Endothelial cell of umbilical vein (primary cell): Measurements from ENCODE around the gene MACF1. TPM values are rescaled to one million over a fixed set of nuclear protein-coding genes. Genes with fewer than 3 reads are reported as not detected.

Experiments used
- BruUV-seq: library from RNA; stranded (reverse); fragments of 400-500 nt; replicated peaks from 2 replicates; lab custom pipeline; 2021; lab: Mats Ljungman, UMichigan
- CTCF ChIA-PET: fragments of 300-600, 350-600 bp; sonication (Branson Sonifier 250); formaldehyde crosslinking; loops from one replicate; lab custom pipeline; 2021; ENCODE audit warnings: antibody characterized with exemption, inconsistent platforms; lab: Charles Lee
- POLR2A ChIA-PET: fragments of 300-600, 350-600 bp; sonication (Branson Sonifier 250); formaldehyde crosslinking; loops from one replicate; lab custom pipeline; 2021; ENCODE audit warnings: antibody characterized with exemption, inconsistent platforms; lab: Charles Lee
- DNase-seq: peaks from one replicate; pipeline ENCODE4 v3.0.0-alpha.2; 2011; ENCODE audit warnings: low read depth, low spot score
- FAIRE-seq: peaks from 2 replicates; lab custom pipeline; 2011; peaks lifted over from hg19 to GRCh38; lab: Jason Lieb, UNC
- H2AFZ ChIP-seq: 2 replicates; pipeline ENCODE4 v1.6.0; 2012; ENCODE audit warnings: low read depth, low read length, control low read depth, inconsistent platforms
- H3K27ac ChIP-seq: 2 replicates; pipeline ENCODE4 v1.5.1; 2011; ENCODE audit warnings: low read depth, mild to moderate bottlenecking, control low read depth, low read length, moderate library complexity; ENCODE audit not compliant: insufficient read depth
- H3K27me3 ChIP-seq, 2 experiments: 2 replicates each; pipeline versions ENCODE4 v1.6.0 to v1.6.1; 2011; ENCODE audit warnings: low read length in 2 of 2, mixed read lengths in 1 of 2; ENCODE audit not compliant: control insufficient read depth in 2 of 2, insufficient read depth in 2 of 2
- H3K36me3 ChIP-seq, 2 experiments: 2 replicates in 1 of 2; 3 replicates in 1 of 2; pipeline ENCODE4 v1.5.1; 2011; ENCODE audit warnings: low read length in 2 of 2, mild to moderate bottlenecking in 1 of 2, moderate library complexity in 1 of 2; ENCODE audit not compliant: control insufficient read depth in 2 of 2, insufficient read depth in 2 of 2; ENCODE audit errors: extremely low read depth in 1 of 2
- H3K4me1 ChIP-seq: 3 replicates; pipeline ENCODE4 v1.5.1; 2011; ENCODE audit warnings: mild to moderate bottlenecking, low read length; ENCODE audit not compliant: control insufficient read depth, insufficient read depth; ENCODE audit errors: extremely low read depth
- H3K4me2 ChIP-seq: 2 replicates; pipeline ENCODE4 v1.6.1; 2011; ENCODE audit warnings: low read length, control low read depth, mixed read lengths; ENCODE audit not compliant: insufficient read depth
- H3K4me3 ChIP-seq, 3 experiments: fragments of 200-600 bp in 1 of 3; sonication (generic), shearing (Covaris generic) in 1 of 3; replicated peaks in 1 of 3; 2 replicates each; pipeline ENCODE4 v1.5.1; 2011 to 2016; ENCODE audit warnings: control low read depth in 3 of 3, low read length in 3 of 3, mild to moderate bottlenecking in 2 of 3, inconsistent platforms in 1 of 3, low read depth in 1 of 3, moderate library complexity in 1 of 3; ENCODE audit not compliant: insufficient read depth in 1 of 3
- H3K79me2 ChIP-seq: 2 replicates; pipeline ENCODE4 v1.6.0; 2012; ENCODE audit warnings: low read length, inconsistent platforms; ENCODE audit not compliant: control insufficient read depth, insufficient read depth
- H3K9ac ChIP-seq: replicated peaks from 2 replicates; pipeline ENCODE3; 2011; ENCODE audit warnings: low read length, control low read depth; ENCODE audit not compliant: insufficient read depth; ENCODE audit errors: extremely low read depth
- H3K9me1 ChIP-seq: replicated peaks from 3 replicates; pipeline ENCODE4 v1.6.0; 2011; ENCODE audit warnings: mild to moderate bottlenecking, low read length; ENCODE audit not compliant: control insufficient read depth, insufficient read depth; ENCODE audit errors: extremely low read depth
- H3K9me3 ChIP-seq: replicated peaks from 2 replicates; pipeline ENCODE4 v1.5.1; 2012; ENCODE audit warnings: low read length, inconsistent platforms; ENCODE audit not compliant: control insufficient read depth, insufficient read depth
- H4K20me1 ChIP-seq: replicated peaks from 2 replicates; pipeline ENCODE3; 2011; ENCODE audit warnings: mild to moderate bottlenecking, low read length; ENCODE audit not compliant: control insufficient read depth, insufficient read depth; ENCODE audit errors: extremely low read depth
- EZH2 ChIP-seq: IDR thresholded peaks from 2 replicates; pipeline ENCODE4 v1.6.1; 2012; ENCODE audit warnings: borderline replicate concordance, low read depth, mild to moderate bottlenecking, moderate library complexity, low read length, inconsistent platforms; ENCODE audit not compliant: severe bottlenecking
- POLR2A ChIP-seq: IDR thresholded peaks from 2 replicates; pipeline ENCODE4 v1.6.1; 2012; ENCODE audit warnings: low read depth, mild to moderate bottlenecking, control low read depth, low read length
- POLR2AphosphoS5 ChIP-seq: IDR thresholded peaks from 2 replicates; pipeline ENCODE4 v1.6.1; 2012; ENCODE audit warnings: low read depth, mild to moderate bottlenecking, control low read depth, low read length, moderate library complexity; ENCODE audit not compliant: insufficient read depth
- dilution Hi-C: fragments of 300-500 bp; cut with MboI; formaldehyde crosslinking; loops from one replicate; pipeline ENCODE4 v1.15.0; 2019; ENCODE audit warnings: low sequenced_read_pairs; ENCODE audit not compliant: extremely low pct_ligation_motif_present
- intact Hi-C: fragments of 100-400 bp; cut with micrococcal nuclease; formaldehyde crosslinking; loops from one replicate; pipeline ENCODE4 v1.10.0; 2022
- polyA plus RNA-seq, 4 experiments: library from polyadenylated mRNA; depleted of rRNA in 3 of 4; stranded (reverse) in 3 of 4; unstranded in 1 of 4; fragments of >200 nt; gene quantifications; 2 replicates each; pipeline versions ENCODE4 v1.2.1 to v1.2.3, GENCODE V29; 2011 to 2012; ENCODE audit warnings: missing spikeins in 1 of 4
- total RNA-seq: library from RNA; stranded (reverse); gene quantifications from 2 replicates; pipeline ENCODE4 v1.2.3, GENCODE V29; 2021
- TF ChIP-seq, protein P1 (sequence below), 2 donors: IDR thresholded peaks; 1 replicate in 1 of 2; 2 replicates in 1 of 2; pipeline ENCODE4 v1.5.1; 2011; ENCODE audit warnings: low read length in 2 of 2, mild to moderate bottlenecking in 2 of 2, moderate library complexity in 2 of 2, control low read depth in 1 of 2, inconsistent platforms in 1 of 2, low read depth in 1 of 2; ENCODE audit not compliant: insufficient read depth in 1 of 2; ENCODE audit errors: extremely low read depth in 1 of 2

Gene MACF1
- total and polyA plus RNA-seq, 2 donors (not counting 3 experiments of a cell fraction or from before 2014, with no cell fraction given) = 122 to 587 TPM

DNA sequence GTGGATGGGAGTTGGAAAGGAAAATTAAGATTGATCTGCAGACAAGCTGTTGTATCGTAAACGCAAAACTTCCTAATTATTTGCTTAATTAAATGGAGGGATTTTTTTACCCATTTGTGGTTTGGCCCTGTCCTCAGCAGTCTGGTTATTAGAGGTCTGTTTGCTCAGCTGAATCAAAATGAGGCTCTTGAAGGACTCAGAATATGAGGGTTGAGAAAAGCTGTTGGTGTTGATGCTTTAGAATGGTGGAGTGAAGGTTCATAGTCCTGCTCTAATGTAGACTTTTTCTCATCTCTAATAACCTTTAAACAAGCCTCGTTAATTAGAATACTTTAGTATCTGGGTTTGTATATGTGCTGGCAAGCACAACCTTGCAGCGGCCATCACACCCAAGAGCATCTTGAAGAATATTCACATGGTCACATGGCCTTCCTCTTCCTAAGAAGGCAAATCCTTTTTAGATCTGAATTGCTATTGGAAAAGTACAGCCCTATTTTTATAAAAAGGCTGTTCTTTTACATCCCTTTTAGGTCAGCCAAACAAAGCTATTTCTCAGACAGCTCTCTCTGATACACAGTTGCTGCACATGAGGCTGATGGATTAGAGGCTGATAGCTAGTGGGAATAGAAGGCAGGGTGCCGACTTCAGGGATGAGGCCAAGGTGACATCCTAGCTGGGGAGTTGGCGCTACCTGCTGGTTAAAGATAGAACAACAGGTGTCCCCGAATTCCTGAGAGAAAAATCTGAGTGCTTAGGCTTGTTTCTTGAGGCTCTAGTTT, 53.8 kb downstream of the MACF1 start:
- ChIA-PET POLR2A (interaction anchor here (1.3 to 1.5 kb wide), 2 partner anchors 66 to 125 kb away, joined by 3 to 9 read pairs; no protein-coding TSS in a partner anchor), CTCF (interaction anchor here (0.6 to 5.0 kb wide), 28 partner anchors 9 to 160 kb away, joined by 3 to 110 read pairs (median 5); partner anchors contain the start of gene MACF1)
- H3K4me3 ChIP-seq = no peak overlapping the region
- dilution Hi-C loops (no loop called here), intact Hi-C loops (loop anchor here (1.0 kb wide), 5 partner anchors 54 to 160 kb away; partner anchors contain the start of gene MACF1)
- H3K4me1 ChIP-seq = no peaks in the 10 kb centered on the region
- no TSS peak for BruUV-seq
- peaks cover 4% of the 10 kb centered on the region for H4K20me1 ChIP-seq
- DNase-seq = peak; percentile 75
- H3K79me2 ChIP-seq = peaks cover 83% of the 10 kb centered on the region
- no peaks in the 10 kb centered on the region for H3K9me1 ChIP-seq
- no peak overlapping the region for H2AFZ ChIP-seq
- TF ChIP-seq, protein P1, sequence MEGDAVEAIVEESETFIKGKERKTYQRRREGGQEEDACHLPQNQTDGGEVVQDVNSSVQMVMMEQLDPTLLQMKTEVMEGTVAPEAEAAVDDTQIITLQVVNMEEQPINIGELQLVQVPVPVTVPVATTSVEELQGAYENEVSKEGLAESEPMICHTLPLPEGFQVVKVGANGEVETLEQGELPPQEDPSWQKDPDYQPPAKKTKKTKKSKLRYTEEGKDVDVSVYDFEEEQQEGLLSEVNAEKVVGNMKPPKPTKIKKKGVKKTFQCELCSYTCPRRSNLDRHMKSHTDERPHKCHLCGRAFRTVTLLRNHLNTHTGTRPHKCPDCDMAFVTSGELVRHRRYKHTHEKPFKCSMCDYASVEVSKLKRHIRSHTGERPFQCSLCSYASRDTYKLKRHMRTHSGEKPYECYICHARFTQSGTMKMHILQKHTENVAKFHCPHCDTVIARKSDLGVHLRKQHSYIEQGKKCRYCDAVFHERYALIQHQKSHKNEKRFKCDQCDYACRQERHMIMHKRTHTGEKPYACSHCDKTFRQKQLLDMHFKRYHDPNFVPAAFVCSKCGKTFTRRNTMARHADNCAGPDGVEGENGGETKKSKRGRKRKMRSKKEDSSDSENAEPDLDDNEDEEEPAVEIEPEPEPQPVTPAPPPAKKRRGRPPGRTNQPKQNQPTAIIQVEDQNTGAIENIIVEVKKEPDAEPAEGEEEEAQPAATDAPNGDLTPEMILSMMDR (IDR thresholded peaks at IDR 0.05; ENCODE audit: extremely low read depth in 1 of 2, insufficient read depth in 1 of 2, low read depth in 1 of 2, low read length in 2 of 2) = peak; percentile 70 to 71
- TF ChIP-seq EZH2 (no peak), POLR2A (no peak), POLR2AphosphoS5 (peak; percentile 25)
- no peak overlapping the region for H3K27ac ChIP-seq
- peak; percentile 85 for FAIRE-seq
- no peaks in the 10 kb centered on the region for H3K27me3 ChIP-seq
- H3K9ac ChIP-seq = no peak overlapping the region
- no peaks in the 10 kb centered on the region for H3K9me3 ChIP-seq
- peaks cover 6 to 17% of the 10 kb centered on the region in 2 experiments for H3K36me3 ChIP-seq
- no peak overlapping the region for H3K4me2 ChIP-seq
